ENCODE results near the gene EIF1.

The EIF1 gene

GRCh38 chr17:41702712-41703111 is 14.0 kb downstream of the EIF1 start:
- TF ChIP-seq Cebpa-rat (IDR thresholded peaks at IDR 0.05), result no peak; a peak in 1 of 22 replicates
- H4K20me1 ChIP-seq, result no peaks in the 10 kb centered on the region
- H3K4me3 ChIP-seq, result no peak overlapping the region
- no peaks in the 10 kb centered on the region for H3K36me3 ChIP-seq
- H3K27ac ChIP-seq, result no peak overlapping the region
- no peak overlapping the region for H3K9ac ChIP-seq
- H3K4me2 ChIP-seq, result no peak overlapping the region
- H3K27me3 ChIP-seq, result no peaks in the 10 kb centered on the region
- peaks cover under 1 to 21% (median 9%) of the 10 kb centered on the region in 10 experiments for H3K4me1 ChIP-seq
- H3K9me3 ChIP-seq (replicated peaks in 1 of 11), result no peaks in the 10 kb centered on the region

GRCh38 chr17:41705271-41705991 is 16.7 kb downstream of the EIF1 start:
- no peaks in the 10 kb centered on the region; a peak in 1 of 22 replicates for H3K9me3 ChIP-seq (replicated peaks in 1 of 11)
- no peak for TF ChIP-seq Cebpa-rat (IDR thresholded peaks at IDR 0.05)
- H3K4me1 ChIP-seq, result peaks cover 0 to 24% (median 19%) of the 10 kb centered on the region in 10 experiments; a peak in 16 of 20 replicates
- H3K9ac ChIP-seq, result no peak overlapping the region; a peak in 1 of 22 replicates
- peak overlapping the region in 4 of 11 experiments; percentile 5 to 36 (median 10); a peak in 4 of 22 replicates for H3K4me2 ChIP-seq
- H3K27me3 ChIP-seq, result no peaks in the 10 kb centered on the region
- H3K4me3 ChIP-seq, result no peak overlapping the region
- no peaks in the 10 kb centered on the region for H4K20me1 ChIP-seq
- H3K27ac ChIP-seq, result peak overlapping the region in 1 of 11 experiments; percentile 18; a peak in 1 of 22 replicates
- no peaks in the 10 kb centered on the region for H3K36me3 ChIP-seq

- H3K4me3 ChIP-seq, result no peak overlapping the region
- H3K4me2 ChIP-seq, result no peak overlapping the region
- H3K4me1 ChIP-seq, result peaks cover 7 to 38% (median 33%) of the 10 kb centered on the region in 10 experiments; a peak in 16 of 20 replicates
- H3K27ac ChIP-seq, result peak overlapping the region in 1 of 11 experiments; percentile 79; a peak in 1 of 22 replicates
- H4K20me1 ChIP-seq, result no peaks in the 10 kb centered on the region
- H3K27me3 ChIP-seq, result no peaks in the 10 kb centered on the region
- no peaks in the 10 kb centered on the region for H3K36me3 ChIP-seq
- no peaks in the 10 kb centered on the region; a peak in 1 of 22 replicates for H3K9me3 ChIP-seq (replicated peaks in 1 of 11)
- no peak overlapping the region for H3K9ac ChIP-seq
- no peak for TF ChIP-seq Cebpa-rat (IDR thresholded peaks at IDR 0.05)
Observed at GRCh38 chr17:41707803-41708669, 19.4 kb downstream of the EIF1 start.

GRCh38 chr17:41710472-41711090 is 21.9 kb downstream of the EIF1 start:
- Histone ChIP-seq H3K36me3 (no peaks in the 10 kb centered on the region), H3K4me1 (peaks cover 7 to 29% (median 25%) of the 10 kb centered on the region in 10 experiments; a peak in 16 of 20 replicates), H3K9ac (peak overlapping the region in 4 of 11 experiments; percentile 4 to 61 (median 40); a peak in 5 of 22 replicates), H3K4me2 (peak overlapping the region; percentile 7 to 78 (median 61); a peak in 19 of 22 replicates), H3K27me3 (no peaks in the 10 kb centered on the region), H3K27ac (peak overlapping the region in 9 of 11 experiments; percentile 41 to 79 (median 65); a peak in 17 of 22 replicates), H4K20me1 (no peaks in the 10 kb centered on the region), H3K9me3 (replicated peaks in 1 of 11) (no peaks in the 10 kb centered on the region; a peak in 1 of 22 replicates), H3K4me3 (no peak overlapping the region)
- TF ChIP-seq Cebpa-rat (IDR thresholded peaks at IDR 0.05), result peak in 7 of 11 experiments; percentile 24 to 90 (median 67); a peak in 12 of 22 replicates

- Histone ChIP-seq H3K4me1 (peaks cover 12 to 36% (median 29%) of the 10 kb centered on the region in 10 experiments), H3K4me3 (no peak within 1 kb of the TSS), H3K27me3 (no peaks in the 10 kb centered on the region), H3K36me3 (no peaks in the 10 kb centered on the region), H3K4me2 (peak within 1 kb of the TSS in 10 of 11 experiments; percentile 15 to 78 (median 65); a peak in 18 of 22 replicates), H3K9me3 (replicated peaks in 1 of 11) (no peaks in the 10 kb centered on the region; a peak in 1 of 22 replicates), H3K9ac (peak within 1 kb of the TSS in 2 of 11 experiments; percentile 4 to 9; a peak in 1 of 22 replicates), H4K20me1 (no peaks in the 10 kb centered on the region), H3K27ac (peak within 1 kb of the TSS in 9 of 11 experiments; percentile 41 to 79 (median 65); a peak in 17 of 22 replicates)
- TF ChIP-seq Cebpa-rat (IDR thresholded peaks at IDR 0.05), result no peak
Observed at GRCh38 chr17:41711669-41712400, 23.1 kb downstream of the EIF1 start, which contains the start of gene GAST. Gene GAST, plus strand, starts transcription at chr17:41712331. Its CDS starts 3,106 bp downstream, at chr17:41715437.

- peak overlapping the region; percentile 61 to 87 (median 69) for H3K4me2 ChIP-seq
Observed at GRCh38 chr17:41717408-41718286, 29.0 kb downstream of the EIF1 start.

GRCh38 chr17:41718287-41718645 is 29.6 kb downstream of the EIF1 start:
- Histone ChIP-seq H4K20me1 (no peaks in the 10 kb centered on the region), H3K4me3 (no peak overlapping the region), H3K9ac (peak overlapping the region in 10 of 11 experiments; percentile 17 to 69 (median 48); a peak in 16 of 22 replicates), H3K27ac (peak overlapping the region; percentile 43 to 84 (median 74); a peak in 21 of 22 replicates), H3K4me1 (peaks cover 25 to 41% (median 33%) of the 10 kb centered on the region in 10 experiments), H3K27me3 (no peaks in the 10 kb centered on the region), H3K4me2 (peak overlapping the region; percentile 61 to 87 (median 69)), H3K36me3 (no peaks in the 10 kb centered on the region), H3K9me3 (replicated peaks in 1 of 11) (no peaks in the 10 kb centered on the region)
- no peak for TF ChIP-seq Cebpa-rat (IDR thresholded peaks at IDR 0.05)

More at GRCh38 chr17:41717408-41718286, 29.0 kb downstream of the EIF1 start:
- peak overlapping the region; percentile 41 to 69 (median 51); a peak in 21 of 22 replicates for H3K9ac ChIP-seq
- H3K4me1 ChIP-seq, result peaks cover 25 to 35% (median 29%) of the 10 kb centered on the region in 10 experiments
- no peaks in the 10 kb centered on the region for H3K27me3 ChIP-seq
- H3K27ac ChIP-seq, result peak overlapping the region; percentile 43 to 84 (median 74); a peak in 21 of 22 replicates
- H3K36me3 ChIP-seq, result no peaks in the 10 kb centered on the region
- no peaks in the 10 kb centered on the region for H4K20me1 ChIP-seq
- H3K4me3 ChIP-seq, result no peak overlapping the region; a peak in 1 of 20 replicates
- H3K9me3 ChIP-seq (replicated peaks in 1 of 11), result no peaks in the 10 kb centered on the region
- peak in 5 of 11 experiments; percentile 19 to 40 (median 35); a peak in 5 of 22 replicates for TF ChIP-seq Cebpa-rat (IDR thresholded peaks at IDR 0.05)
